SJSA1 (cell line): Measurements from ENCODE around the gene RFXAP. TPM values are rescaled to one million over a fixed set of nuclear protein-coding genes. Genes with fewer than 3 reads are reported as not detected.

ENCODE experiments used
- DNase-seq, 2 experiments: peaks; one replicate each; pipeline ENCODE4 v3.0.0-alpha.2; 2015 to 2020; ENCODE audit warnings: low spot score in 2 of 2, low read depth in 1 of 2
- H3K27ac ChIP-seq: fragments of 250-450 bp; sonication (Bioruptor Pico); 2 replicates; pipeline ENCODE4 v1.5.1; 2020; ENCODE audit warnings: mild to moderate bottlenecking, moderate library complexity
- H3K27me3 ChIP-seq: fragments of 250-450 bp; sonication (Bioruptor Pico); replicated peaks from 2 replicates; pipeline ENCODE4 v1.5.1; 2020; ENCODE audit warnings: mild to moderate bottlenecking, moderate library complexity
- H3K36me3 ChIP-seq: fragments of 250-450 bp; sonication (Bioruptor Pico); 2 replicates; pipeline ENCODE4 v1.5.1; 2020; ENCODE audit warnings: mild to moderate bottlenecking
- H3K4me1 ChIP-seq: fragments of 250-450 bp; sonication (Bioruptor Pico); replicated peaks from 2 replicates; pipeline ENCODE4 v1.6.1; 2021; ENCODE audit warnings: mild to moderate bottlenecking
- H3K4me3 ChIP-seq: fragments of 250-450 bp; sonication (Bioruptor Pico); 2 replicates; pipeline ENCODE4 v1.5.1; 2020; ENCODE audit warnings: mild to moderate bottlenecking
- H3K9me3 ChIP-seq: fragments of 250-450 bp; sonication (Bioruptor Pico); replicated peaks from 2 replicates; pipeline ENCODE4 v1.5.1; 2020; ENCODE audit warnings: mild to moderate bottlenecking
- total RNA-seq: library from RNA; depleted of rRNA; stranded (reverse); fragments of >200 nt; shearing (Covaris generic); gene quantifications from 2 replicates; pipeline ENCODE4 v1.2.3, GENCODE V29; 2014

RFXAP gene
- total RNA-seq, 1 experiment from 2014 or later: 1.2 TPM

DNA sequence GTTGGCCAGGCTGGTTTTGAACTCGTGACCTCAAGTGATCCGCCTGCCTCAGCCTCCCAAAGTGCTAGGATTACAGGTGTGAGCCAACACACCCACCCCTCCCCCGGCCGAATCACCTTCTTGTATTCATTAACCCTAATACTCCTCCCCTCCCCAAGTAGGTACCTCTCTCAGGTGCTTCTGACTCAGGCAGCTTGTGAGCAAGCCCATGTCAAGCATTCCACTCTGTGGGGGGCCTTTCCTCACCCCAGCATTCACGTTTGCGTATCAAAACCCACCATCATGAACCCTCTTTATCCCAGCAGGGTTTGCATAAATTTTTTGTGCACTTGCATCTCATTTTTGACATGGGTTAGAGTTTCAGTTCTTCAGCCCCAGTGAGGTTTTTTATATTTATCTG lies 23.6 kb upstream of the RFXAP start:
- no peaks in the 10 kb centered on the region for H3K36me3 ChIP-seq
- H3K4me1 ChIP-seq: no peaks in the 10 kb centered on the region
- H3K27ac ChIP-seq: no peak overlapping the region
- H3K4me3 ChIP-seq: no peak overlapping the region
- no peaks in the 10 kb centered on the region for H3K9me3 ChIP-seq
- H3K27me3 ChIP-seq: no peaks in the 10 kb centered on the region
- no peak for DNase-seq

- no peaks in the 10 kb centered on the region for H3K4me1 ChIP-seq
- no peak for DNase-seq
- no peaks in the 10 kb centered on the region for H3K9me3 ChIP-seq
- no peaks in the 10 kb centered on the region for H3K27me3 ChIP-seq
- H3K4me3 ChIP-seq: no peak overlapping the region
- H3K36me3 ChIP-seq: no peaks in the 10 kb centered on the region
- H3K27ac ChIP-seq: no peak overlapping the region
Observed at GRCh38 chr13:36796052-36796451, 23.0 kb upstream of the RFXAP start.

DNA sequence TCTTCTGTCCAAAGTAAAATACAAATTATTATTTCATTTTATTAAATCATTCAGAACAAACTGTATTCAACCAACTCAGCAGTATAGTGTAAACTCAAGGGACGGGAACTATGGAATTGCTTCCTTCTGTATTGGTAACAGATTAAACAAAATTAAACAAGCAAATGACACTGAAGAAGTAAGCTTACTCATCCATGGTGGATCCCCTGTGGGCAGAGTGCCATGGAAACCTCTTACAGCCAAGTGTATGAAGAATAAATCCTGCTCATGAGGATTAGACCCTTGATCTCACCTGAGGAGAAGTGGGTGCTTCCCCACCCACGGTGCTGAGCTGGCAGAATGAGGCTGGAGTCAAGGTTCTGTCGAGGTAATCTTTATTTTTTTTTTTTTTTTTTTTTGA lies 18.0 kb upstream of the RFXAP start:
- H3K4me3 ChIP-seq: no peak overlapping the region
- no peaks in the 10 kb centered on the region for H3K4me1 ChIP-seq
- no peak overlapping the region for H3K27ac ChIP-seq
- H3K27me3 ChIP-seq: no peaks in the 10 kb centered on the region
- no peaks in the 10 kb centered on the region for H3K36me3 ChIP-seq
- H3K9me3 ChIP-seq: no peaks in the 10 kb centered on the region
- no peak for DNase-seq

GRCh38 chr13:36804588-36804987 lies 14.4 kb upstream of the RFXAP start:
- H3K4me1 ChIP-seq: no peaks in the 10 kb centered on the region
- H3K9me3 ChIP-seq: no peaks in the 10 kb centered on the region
- no peak overlapping the region for H3K27ac ChIP-seq
- DNase-seq: no peak
- H3K4me3 ChIP-seq: no peak overlapping the region
- H3K27me3 ChIP-seq: no peaks in the 10 kb centered on the region
- no peaks in the 10 kb centered on the region for H3K36me3 ChIP-seq

DNA sequence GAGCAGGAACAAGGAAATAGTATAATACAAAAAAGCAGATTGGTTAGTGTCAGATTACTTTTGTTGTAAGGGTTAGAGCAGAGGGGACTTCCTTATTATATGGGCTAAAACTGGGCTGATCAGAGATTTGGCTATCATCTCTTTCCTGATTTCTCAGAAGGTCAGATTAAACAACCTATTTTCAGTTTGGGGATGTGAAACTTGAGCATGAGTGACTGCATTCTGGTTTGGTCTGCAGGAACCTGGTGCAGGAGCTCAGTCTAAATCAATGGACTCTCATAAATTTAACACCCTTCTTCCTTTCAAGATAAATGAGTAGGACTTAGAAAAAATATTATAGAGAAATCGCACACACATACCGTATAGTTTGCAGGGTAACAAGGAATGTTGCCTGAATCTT lies 12.9 kb upstream of the RFXAP start:
- H3K4me3 ChIP-seq: no peak overlapping the region
- H3K27ac ChIP-seq: no peak overlapping the region
- DNase-seq: no peak

DNA sequence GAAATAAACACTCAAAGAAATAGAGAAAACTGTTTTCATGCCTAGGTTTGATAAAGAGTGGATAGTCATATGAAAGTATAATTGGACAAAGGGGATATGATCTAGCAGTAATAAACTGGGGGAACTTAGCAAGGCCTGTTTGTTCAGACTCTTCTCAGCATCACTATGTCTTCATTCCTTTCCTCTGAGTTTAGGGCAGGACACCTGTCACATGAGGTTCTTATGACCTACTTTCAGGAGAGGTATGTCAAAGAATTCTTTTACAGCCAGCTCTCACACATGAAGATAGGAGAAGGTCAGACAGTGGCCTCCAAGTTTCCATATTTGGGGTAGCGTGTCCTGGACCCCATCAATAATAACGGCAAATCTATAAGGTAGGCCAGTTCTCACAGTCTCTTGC lies 11.4 kb upstream of the RFXAP start:
- no peaks in the 10 kb centered on the region for H3K4me1 ChIP-seq
- no peaks in the 10 kb centered on the region for H3K9me3 ChIP-seq
- H3K27me3 ChIP-seq: no peaks in the 10 kb centered on the region
- no peaks in the 10 kb centered on the region for H3K36me3 ChIP-seq
- no peak overlapping the region for H3K27ac ChIP-seq
- DNase-seq: no peak
- no peak overlapping the region for H3K4me3 ChIP-seq

More for the DNA sequence above, 12.9 kb upstream of the RFXAP start:
- H3K9me3 ChIP-seq: no peaks in the 10 kb centered on the region
- no peaks in the 10 kb centered on the region for H3K36me3 ChIP-seq
- no peaks in the 10 kb centered on the region for H3K27me3 ChIP-seq
- no peaks in the 10 kb centered on the region for H3K4me1 ChIP-seq

DNA sequence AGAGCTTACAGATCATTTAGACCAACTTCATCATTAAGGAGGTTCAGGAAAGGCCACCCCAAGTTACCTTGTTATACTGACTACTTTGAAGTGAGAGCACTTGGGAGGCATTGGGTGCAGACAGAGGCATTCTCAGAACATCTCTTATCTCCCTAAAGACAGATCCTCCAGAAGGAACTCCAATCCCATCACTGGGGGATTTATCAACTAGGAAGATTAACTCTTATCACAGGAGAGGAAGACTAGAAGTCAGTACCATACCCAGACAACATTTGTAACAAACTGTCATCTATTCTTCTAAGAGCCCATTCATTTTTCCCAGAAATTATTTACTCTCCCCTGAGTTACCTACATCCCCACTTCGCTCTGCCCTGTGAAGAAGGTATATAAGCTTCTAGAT lies 5.8 kb upstream of the RFXAP start:
- H3K4me1 ChIP-seq: no peaks in the 10 kb centered on the region
- no peak for DNase-seq
- H3K9me3 ChIP-seq: no peaks in the 10 kb centered on the region
- H3K4me3 ChIP-seq: no peak overlapping the region
- H3K36me3 ChIP-seq: no peaks in the 10 kb centered on the region
- H3K27me3 ChIP-seq: no peaks in the 10 kb centered on the region; the same call in 1 of the 2 replicates
- no peak overlapping the region for H3K27ac ChIP-seq

GRCh38 chr13:36814465-36814864 lies 4.6 kb upstream of the RFXAP start:
- no peak for DNase-seq
- Histone ChIP-seq H3K27ac (no peak overlapping the region), H3K4me3 (no peak overlapping the region), H3K4me1 (no peaks in the 10 kb centered on the region), H3K27me3 (no peaks in the 10 kb centered on the region; the same call in 1 of the 2 replicates), H3K9me3 (no peaks in the 10 kb centered on the region), H3K36me3 (no peaks in the 10 kb centered on the region; the same call in 1 of the 2 replicates)

- peaks cover 3% of the 10 kb centered on the region; the same call in 1 of the 2 replicates for H3K4me1 ChIP-seq
- no peak overlapping the region for H3K27ac ChIP-seq
- no peaks in the 10 kb centered on the region; the same call in 1 of the 2 replicates for H3K27me3 ChIP-seq
- H3K9me3 ChIP-seq: no peaks in the 10 kb centered on the region
- no peak overlapping the region for H3K4me3 ChIP-seq
- H3K36me3 ChIP-seq: no peaks in the 10 kb centered on the region; the same call in 1 of the 2 replicates
- DNase-seq: no peak
Observed at GRCh38 chr13:36815062-36815461, 4.0 kb upstream of the RFXAP start.

GRCh38 chr13:36817996-36818803 lies 822 bp upstream of the RFXAP start:
- H3K27ac ChIP-seq: no peak overlapping the region
- peak overlapping the region; percentile 78 for H3K4me3 ChIP-seq
- peaks cover 11% of the 10 kb centered on the region for H3K4me1 ChIP-seq
- no peaks in the 10 kb centered on the region; the same call in 1 of the 2 replicates for H3K36me3 ChIP-seq
- DNase-seq: no peak
- no peaks in the 10 kb centered on the region; the same call in 1 of the 2 replicates for H3K27me3 ChIP-seq
- H3K9me3 ChIP-seq: no peaks in the 10 kb centered on the region

DNA sequence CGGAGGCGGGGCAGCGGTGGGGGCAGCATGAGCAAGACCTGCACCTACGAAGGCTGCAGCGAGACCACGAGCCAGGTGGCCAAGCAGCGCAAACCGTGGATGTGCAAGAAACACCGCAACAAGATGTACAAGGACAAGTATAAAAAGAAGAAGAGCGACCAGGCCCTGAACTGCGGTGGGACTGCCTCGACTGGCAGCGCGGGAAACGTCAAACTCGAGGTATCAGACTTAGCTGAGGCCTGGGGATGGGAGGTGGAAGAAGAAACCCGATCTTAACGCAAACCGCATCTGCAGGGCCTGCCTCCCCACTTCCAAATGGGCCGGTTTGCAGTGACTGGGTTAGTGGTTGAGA lies 693 bp downstream of the RFXAP start:
- H3K36me3 ChIP-seq: no peaks in the 10 kb centered on the region; the same call in 1 of the 2 replicates
- H3K27ac ChIP-seq: no peak overlapping the region; the same call in 1 of the 2 replicates
- DNase-seq: peak in 1 of 2 experiments; percentile 34
- no peaks in the 10 kb centered on the region; the same call in 1 of the 2 replicates for H3K27me3 ChIP-seq
- peaks cover 11% of the 10 kb centered on the region for H3K4me1 ChIP-seq
- peak overlapping the region; percentile 78 for H3K4me3 ChIP-seq
- no peaks in the 10 kb centered on the region for H3K9me3 ChIP-seq

GRCh38 chr13:36820222-36820621 lies 1.2 kb downstream of the RFXAP start:
- no peak for DNase-seq
- Histone ChIP-seq H3K27ac (no peak overlapping the region), H3K9me3 (no peaks in the 10 kb centered on the region), H3K4me3 (peak overlapping the region; percentile 78), H3K36me3 (no peaks in the 10 kb centered on the region; the same call in 1 of the 2 replicates), H3K27me3 (no peaks in the 10 kb centered on the region), H3K4me1 (peaks cover 11% of the 10 kb centered on the region)

DNA sequence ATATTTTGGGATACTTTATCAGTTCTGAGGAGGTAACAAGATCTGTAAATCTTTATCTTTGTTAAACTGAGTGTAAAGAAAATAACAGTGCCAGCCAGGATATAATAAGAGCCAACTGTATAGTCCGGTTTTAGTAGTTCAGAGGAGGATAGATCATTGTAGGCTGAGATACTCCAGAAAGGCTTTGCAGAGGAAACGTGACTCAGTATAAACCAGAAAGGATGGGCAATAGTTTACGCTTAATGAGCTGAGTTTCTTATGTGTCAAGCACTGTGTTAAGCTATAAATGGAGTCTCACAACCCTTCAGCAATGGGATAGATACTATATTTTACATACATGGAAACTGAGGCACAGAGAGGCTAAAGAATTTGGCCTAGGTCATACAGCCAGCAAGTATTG lies 3.8 kb downstream of the RFXAP start:
- Histone ChIP-seq H3K4me3 (no peak overlapping the region), H3K4me1 (peaks cover 11% of the 10 kb centered on the region), H3K9me3 (no peaks in the 10 kb centered on the region), H3K36me3 (peaks cover 10% of the 10 kb centered on the region), H3K27me3 (no peaks in the 10 kb centered on the region), H3K27ac (no peak overlapping the region)
- DNase-seq: no peak

- Histone ChIP-seq H3K36me3 (peaks cover 22% of the 10 kb centered on the region), H3K4me3 (no peak overlapping the region), H3K27me3 (no peaks in the 10 kb centered on the region), H3K9me3 (no peaks in the 10 kb centered on the region), H3K4me1 (no peaks in the 10 kb centered on the region; the same call in 1 of the 2 replicates), H3K27ac (no peak overlapping the region)
- no peak for DNase-seq
Observed at GRCh38 chr13:36829753-36830152, 10.7 kb downstream of the RFXAP start.
